T-helper 22 cell (primary cell): ENCODE results near the gene RGR.
"Not testable (repeated sequence)": the region's sequence is repeated elsewhere in the genome, so short reads cannot be mapped to it uniquely, and the experiment has no call there.

Experiments
- DNase-seq: peaks from one replicate; pipeline ENCODE4 v3.0.0-alpha.2; 2020; ENCODE audit warnings: low read depth

RGR gene

DNA sequence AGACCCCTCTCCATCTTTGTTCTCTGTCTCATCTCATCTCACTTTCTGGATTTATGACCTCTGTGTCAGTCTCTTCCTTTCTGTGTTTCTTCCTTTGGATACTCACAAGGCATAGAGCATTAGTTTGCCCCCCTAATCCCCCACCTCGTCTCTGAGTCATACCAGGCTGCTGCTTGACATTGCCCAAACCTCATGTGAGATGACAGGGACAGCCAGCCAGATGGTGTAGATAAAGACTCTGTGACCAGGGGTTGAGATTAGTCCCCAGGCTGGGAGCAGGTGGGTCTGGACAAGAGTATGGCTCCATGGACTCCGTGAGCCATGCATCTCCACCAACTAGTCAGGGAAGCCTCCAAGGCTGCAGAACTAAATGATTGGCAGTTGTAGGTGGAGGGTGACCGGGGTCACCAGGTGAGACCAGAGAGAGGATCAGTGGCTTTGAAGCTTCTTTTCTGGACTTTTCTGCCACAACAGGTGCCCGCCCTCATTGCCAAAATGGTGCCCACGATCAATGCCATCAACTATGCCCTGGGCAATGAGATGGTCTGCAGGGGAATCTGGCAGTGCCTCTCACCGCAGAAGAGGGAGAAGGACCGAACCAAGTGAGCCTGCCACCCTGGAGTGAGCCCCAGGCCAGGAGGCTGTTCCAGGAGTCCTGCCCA, 13.3 kb downstream of the RGR start:
- DNase-seq: no peak

GRCh38 chr10:84261236-84261915, 16.5 kb downstream of the RGR start:
- no peak for DNase-seq

DNA sequence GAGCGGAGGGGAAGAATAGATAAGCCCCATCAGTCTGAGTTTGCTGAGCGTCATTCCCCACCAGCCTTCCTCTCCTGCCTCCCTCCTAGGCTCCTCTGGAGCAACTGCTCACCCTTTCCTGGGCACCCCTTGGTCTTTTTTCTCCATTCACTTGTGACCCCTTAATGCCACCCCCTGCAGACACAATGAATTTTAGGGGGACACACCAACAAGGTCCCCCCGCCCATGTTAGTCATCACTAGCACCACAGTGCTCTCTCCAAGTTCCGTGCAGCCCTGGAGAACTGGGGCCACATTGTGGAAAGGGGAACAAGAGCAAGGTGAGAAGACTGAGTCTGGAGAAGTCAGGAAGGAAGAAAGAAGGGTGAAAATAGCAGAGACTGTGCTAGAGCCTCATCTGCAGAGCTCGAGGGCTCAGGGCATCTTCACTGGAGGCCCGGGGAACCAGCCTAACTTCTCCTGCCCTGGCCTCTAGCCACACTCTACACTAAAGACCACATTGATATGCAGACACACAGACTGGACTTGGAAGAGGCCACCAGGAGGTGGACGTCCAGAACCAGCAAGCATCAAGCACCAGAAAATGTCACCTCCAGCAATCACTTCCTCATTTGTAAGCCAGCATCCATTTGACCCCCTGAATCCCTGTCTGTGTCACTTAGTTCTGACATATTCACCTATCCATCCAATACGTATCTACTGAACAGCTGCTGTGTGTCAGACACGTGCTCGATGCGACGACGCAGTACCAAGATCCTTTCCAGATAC, 17.5 kb downstream of the RGR start:
- DNase-seq: no peak

- DNase-seq: no peak
Measured at GRCh38 chr10:84263716-84264115, 18.9 kb downstream of the RGR start.

GRCh38 chr10:84264611-84265141, 19.8 kb downstream of the RGR start:
- peak; percentile 21 for DNase-seq

DNA sequence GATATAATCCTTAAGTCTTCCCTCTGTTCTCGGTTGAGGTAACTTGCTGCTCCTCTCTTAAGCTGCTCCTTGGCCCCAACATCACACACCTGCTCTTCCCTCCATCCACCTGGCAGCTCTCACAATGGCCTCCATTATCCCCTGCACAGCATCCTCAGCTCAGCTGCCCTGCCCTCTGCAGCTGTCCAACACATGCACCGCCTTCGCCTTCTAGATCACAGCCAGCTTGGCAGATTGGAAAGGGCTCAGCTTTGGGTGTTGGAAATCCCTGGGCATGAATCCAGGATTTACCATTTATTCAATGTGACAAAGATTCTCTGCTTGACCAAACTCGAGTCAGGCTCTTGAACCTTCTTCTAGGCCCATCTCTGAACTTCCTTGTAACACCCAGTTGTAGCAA, 20.6 kb downstream of the RGR start:
- DNase-seq: no peak

GRCh38 chr10:84267503-84268126, 22.8 kb downstream of the RGR start:
- DNase-seq: peak; percentile 16

DNA sequence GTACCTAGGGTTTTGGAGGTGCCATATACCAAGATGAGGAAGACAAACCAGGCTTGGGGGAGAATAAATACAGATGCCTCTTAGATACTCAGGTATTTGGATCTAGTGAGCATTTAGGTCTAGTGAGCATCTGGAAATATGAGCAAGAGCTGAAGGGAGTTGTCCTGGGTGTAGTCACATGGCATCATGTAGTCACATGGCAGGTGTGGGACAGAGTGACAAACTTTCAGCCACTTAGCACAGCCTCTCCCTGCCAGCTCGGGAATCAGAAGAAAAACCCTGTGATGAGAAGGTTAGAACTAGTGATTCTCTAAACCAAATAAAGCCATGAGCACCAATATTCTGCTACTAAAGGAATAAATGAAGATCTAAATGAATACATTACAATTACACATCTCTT, 24.3 kb downstream of the RGR start:
- DNase-seq: no peak

GRCh38 chr10:84269773-84270172, 24.9 kb downstream of the RGR start:
- no peak for DNase-seq

DNA sequence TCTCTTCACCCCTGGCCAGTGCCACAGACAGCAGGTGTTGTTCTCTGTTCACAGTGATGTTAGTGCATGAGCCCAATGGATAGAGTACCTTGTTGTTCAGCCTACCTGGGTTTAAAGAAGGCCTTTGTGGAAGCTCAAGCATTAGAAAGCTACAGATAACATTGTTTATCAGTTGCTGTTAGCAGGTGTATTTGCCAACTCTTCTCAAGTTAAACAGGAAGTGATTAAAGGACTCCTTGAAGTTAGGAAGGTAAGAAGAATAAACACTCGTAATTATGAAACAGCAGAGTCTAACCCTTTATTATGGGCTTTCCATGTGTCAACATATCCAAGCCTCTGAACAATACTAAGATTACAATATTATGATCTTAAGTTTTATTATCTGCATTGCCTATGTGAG, 25.9 kb downstream of the RGR start:
- no peak for DNase-seq

- DNase-seq: not testable (repeated sequence)
Measured at GRCh38 chr10:84279876-84280475, 35.1 kb downstream of the RGR start.

- no peak for DNase-seq
Measured at GRCh38 chr10:84286695-84287094, 41.8 kb downstream of the RGR start.

GRCh38 chr10:84288151-84288550, 43.3 kb downstream of the RGR start:
- no peak for DNase-seq

DNA sequence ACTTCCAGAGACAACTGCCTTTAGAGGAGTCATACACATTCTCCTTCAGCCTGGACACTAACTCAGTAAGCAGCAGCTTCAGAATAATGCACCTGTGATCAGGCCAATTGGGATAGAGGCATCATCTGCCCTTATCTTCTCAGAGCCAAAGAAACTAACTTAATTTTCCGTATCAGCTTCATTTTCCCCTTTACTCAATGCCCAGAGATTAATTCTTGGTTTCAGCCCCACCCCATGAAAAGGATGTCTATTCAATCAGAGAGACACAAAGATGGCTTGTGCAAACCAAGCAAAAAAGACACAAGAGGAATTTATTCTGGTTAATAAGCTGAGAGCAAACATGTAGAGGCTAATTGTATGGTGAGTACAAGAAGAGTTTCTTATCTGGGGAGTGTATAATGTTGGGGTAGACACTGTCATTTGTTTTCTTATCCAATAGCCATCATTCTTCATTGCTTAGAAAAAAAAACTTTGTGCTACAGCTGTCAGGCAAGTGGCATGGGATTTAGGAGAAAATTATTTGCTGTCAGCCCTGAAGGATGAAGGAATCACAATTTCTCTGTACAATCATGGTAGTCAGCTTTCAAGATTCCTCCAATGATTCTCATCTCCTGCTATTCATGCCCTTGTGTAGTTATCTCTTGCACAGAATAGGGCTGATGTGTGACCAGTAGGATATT, 44.8 kb downstream of the RGR start:
- DNase-seq: no peak

DNA sequence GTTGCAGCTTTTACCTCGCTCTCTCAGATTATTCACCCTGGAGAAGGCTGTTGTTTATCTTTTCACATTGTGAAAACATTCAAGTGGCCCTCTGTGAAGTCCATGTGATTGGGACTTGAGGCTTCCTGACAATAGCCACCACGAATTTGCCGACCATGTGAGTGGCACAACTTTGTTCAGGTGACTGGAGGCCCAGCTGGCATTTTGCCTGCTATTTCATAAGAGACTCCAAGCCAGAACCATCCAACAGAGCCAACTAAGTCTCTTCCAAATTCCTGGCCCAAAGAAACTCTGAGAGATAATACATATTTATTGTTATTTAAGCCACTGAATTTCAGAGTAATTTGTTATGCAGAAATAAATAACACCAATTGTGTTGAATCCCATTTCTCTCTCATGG, 45.4 kb downstream of the RGR start:
- no peak for DNase-seq

DNA sequence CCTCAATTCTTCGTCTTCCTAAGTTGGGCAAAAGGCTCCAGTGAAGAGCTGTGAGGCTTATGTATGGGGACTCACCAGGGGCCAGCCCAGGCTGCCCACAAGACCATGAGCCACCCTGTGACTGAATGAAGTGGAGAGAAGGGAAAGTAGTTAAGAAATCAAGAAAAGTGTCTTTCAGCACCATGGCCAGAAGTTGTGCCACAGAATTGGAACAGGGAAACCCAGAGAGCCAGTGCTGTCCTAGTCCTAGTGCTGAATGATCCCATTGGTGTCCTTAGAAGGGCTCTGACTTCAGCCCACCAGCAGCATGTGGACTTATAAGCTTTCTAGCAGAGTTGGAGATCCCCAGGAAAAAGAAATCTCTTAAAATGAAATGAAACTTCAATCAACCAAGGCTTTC, 46.5 kb downstream of the RGR start:
- no peak for DNase-seq

GRCh38 chr10:84292502-84292901, 47.6 kb downstream of the RGR start:
- no peak for DNase-seq

DNA sequence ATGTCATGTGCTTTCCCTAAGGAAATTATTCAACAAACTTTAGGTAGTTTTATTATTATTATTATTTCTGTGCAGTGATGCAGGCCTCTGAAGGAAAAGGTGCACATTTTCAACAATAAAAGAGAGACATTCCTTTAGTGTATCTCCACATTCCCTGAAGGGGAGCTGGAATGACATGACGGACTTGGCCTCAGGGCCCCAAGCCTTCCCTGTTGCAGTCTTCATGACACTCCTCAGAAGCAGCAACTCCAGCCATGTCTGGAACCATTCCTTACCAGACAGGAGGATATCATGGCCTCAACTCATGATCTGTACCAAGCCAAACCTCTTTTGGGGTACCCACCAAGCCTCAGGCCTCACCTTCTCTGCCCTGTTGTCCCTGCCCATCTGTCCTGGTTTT, 48.3 kb downstream of the RGR start:
- no peak for DNase-seq

- no peak for DNase-seq
Measured at GRCh38 chr10:84293574-84294016, 48.7 kb downstream of the RGR start.

DNA sequence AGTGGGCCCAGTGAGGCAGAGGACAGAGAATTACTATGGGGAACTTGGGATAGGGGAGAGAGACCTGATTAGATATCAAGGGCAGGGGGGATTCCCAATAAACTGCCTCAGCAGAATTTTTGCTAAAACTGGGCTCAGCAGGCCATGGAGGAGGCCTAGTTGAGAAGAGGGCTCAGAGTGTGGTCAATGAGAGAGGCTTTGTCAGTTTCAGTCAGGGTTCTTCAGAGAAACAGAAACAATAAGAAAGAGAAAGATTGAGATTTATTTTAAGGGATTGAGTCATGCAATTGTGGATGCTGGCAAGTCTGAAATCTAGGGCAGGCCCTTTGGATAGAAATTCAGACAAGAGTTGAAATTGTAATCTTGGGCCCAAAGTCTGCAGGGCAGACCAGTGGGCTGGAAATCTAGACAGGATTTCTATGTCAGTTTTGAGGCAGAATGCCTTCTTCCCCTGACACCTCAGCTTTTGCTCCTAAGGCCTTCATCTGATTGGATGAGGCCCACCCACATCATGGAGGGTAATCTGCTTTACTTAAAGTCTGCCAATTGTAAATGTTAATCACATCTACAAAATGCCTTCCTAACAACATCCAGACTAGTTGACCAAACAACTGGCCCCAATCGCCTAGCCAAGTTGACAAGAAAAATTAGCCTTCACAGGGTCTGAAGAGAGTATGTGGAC, 50.1 kb downstream of the RGR start:
- DNase-seq: no peak
